A673 (cell line): ENCODE results near the gene ZBTB34. TPM values are rescaled to one million over a fixed set of nuclear protein-coding genes. Genes with fewer than 3 reads are reported as not detected.

Source experiments
- BruUV-seq: library from RNA; stranded (reverse); fragments of 400-500 nt; replicated peaks from 2 replicates; lab custom pipeline; 2021; lab: Mats Ljungman, UMichigan
- CTCF ChIA-PET: fragments of 300-600 bp; sonication (Branson Sonifier 250); formaldehyde crosslinking; loops from one replicate; lab custom pipeline; 2022; ENCODE audit warnings: antibody characterized with exemption; lab: Charles Lee
- POLR2A ChIA-PET: fragments of 300-600 bp; sonication (Branson Sonifier 250); formaldehyde crosslinking; loops from one replicate; lab custom pipeline; 2022; ENCODE audit warnings: antibody characterized with exemption; ENCODE audit not compliant: low non-redundant PET; lab: Charles Lee
- DNase-seq: peaks from one replicate; pipeline ENCODE4 v3.0.0-alpha.2; 2015; ENCODE audit warnings: low spot score
- H3K27ac ChIP-seq: fragments of 200-600 bp; sonication (generic); 2 replicates; pipeline ENCODE4 v1.5.1; 2016; ENCODE audit warnings: mixed run types, low read depth, mild to moderate bottlenecking, mixed read lengths, antibody characterized with exemption, low read length; ENCODE audit not compliant: poor library complexity, severe bottlenecking
- H3K27me3 ChIP-seq: fragments of 200-600 bp; sonication (generic); replicated peaks from 2 replicates; pipeline ENCODE4 v1.6.1; 2017; ENCODE audit warnings: mixed run types, low read depth, mild to moderate bottlenecking, mixed read lengths, antibody characterized with exemption, low read length; ENCODE audit not compliant: insufficient read depth, poor library complexity
- H3K36me3 ChIP-seq: fragments of 200-600 bp; sonication (generic); 2 replicates; pipeline ENCODE4 v1.6.1; 2016; ENCODE audit warnings: mixed run types, mild to moderate bottlenecking, mixed read lengths, antibody characterized with exemption, low read length; ENCODE audit not compliant: insufficient read depth, poor library complexity, severe bottlenecking
- H3K4me1 ChIP-seq: fragments of 200-600 bp; sonication (generic); 2 replicates; pipeline ENCODE4 v1.6.1; 2017; ENCODE audit warnings: mixed run types, mild to moderate bottlenecking, mixed read lengths, antibody characterized with exemption, low read length; ENCODE audit not compliant: insufficient read depth, poor library complexity, severe bottlenecking
- H3K4me3 ChIP-seq: fragments of 200-600 bp; sonication (generic); 2 replicates; pipeline ENCODE4 v1.5.1; 2016; ENCODE audit warnings: low read depth, mixed run types, mild to moderate bottlenecking, mixed read lengths, low read length; ENCODE audit not compliant: poor library complexity, severe bottlenecking
- H3K9me3 ChIP-seq: fragments of 200-600 bp; sonication (generic); 2 replicates; pipeline ENCODE4 v1.6.1; 2016; ENCODE audit warnings: mixed run types, low read depth, mild to moderate bottlenecking, mixed read lengths, antibody characterized with exemption, low read length; ENCODE audit not compliant: poor library complexity, severe bottlenecking
- CTCF ChIP-seq: fragments of 300-800, 200-600 bp; sonication (generic); conservative IDR thresholded peaks from 2 replicates; pipeline ENCODE4 v1.5.1; 2017; ENCODE audit warnings: low read depth, mild to moderate bottlenecking, antibody characterized with exemption, low read length, moderate library complexity, mixed read lengths
- EZH2 ChIP-seq: fragments of 200-600 bp; sonication (generic); IDR thresholded peaks from 2 replicates; pipeline ENCODE4 v1.6.1; 2017; ENCODE audit warnings: borderline replicate concordance, low read depth, mild to moderate bottlenecking, mixed read lengths, antibody characterized with exemption, low read length; ENCODE audit not compliant: poor library complexity, severe bottlenecking
- intact Hi-C: fragments of 100-400 bp; cut with micrococcal nuclease; formaldehyde crosslinking; loops from one replicate; pipeline ENCODE4 v1.10.0; 2022; ENCODE audit not compliant: unreplicated experiment
- total RNA-seq: library from RNA; stranded (reverse); gene quantifications from 2 replicates; pipeline ENCODE4 v1.2.3, GENCODE V29; 2021

The ZBTB34 gene
- total RNA-seq, 1 experiment from 2014 or later: 10.1 TPM

- BruUV-seq: no TSS peak
- TF ChIP-seq CTCF (no peak), EZH2 (no peak)
- no peak overlapping the region for H3K27ac ChIP-seq
- no peaks in the 10 kb centered on the region for H3K27me3 ChIP-seq
- no peak overlapping the region for H3K4me3 ChIP-seq
- intact Hi-C loops: no loop called here
- ChIA-PET CTCF (interaction anchor here (0.7 kb wide), 1 partner anchor 290 kb away, joined by 7 read pairs; no protein-coding TSS in a partner anchor), POLR2A (no interaction called here)
- no peaks in the 10 kb centered on the region for H3K36me3 ChIP-seq
- no peak for DNase-seq
- H3K4me1 ChIP-seq: no peaks in the 10 kb centered on the region
- no peaks in the 10 kb centered on the region for H3K9me3 ChIP-seq
These were observed 5.7 kb upstream of the ZBTB34 start for GRCh38 chr9:126854734-126855133.

DNA sequence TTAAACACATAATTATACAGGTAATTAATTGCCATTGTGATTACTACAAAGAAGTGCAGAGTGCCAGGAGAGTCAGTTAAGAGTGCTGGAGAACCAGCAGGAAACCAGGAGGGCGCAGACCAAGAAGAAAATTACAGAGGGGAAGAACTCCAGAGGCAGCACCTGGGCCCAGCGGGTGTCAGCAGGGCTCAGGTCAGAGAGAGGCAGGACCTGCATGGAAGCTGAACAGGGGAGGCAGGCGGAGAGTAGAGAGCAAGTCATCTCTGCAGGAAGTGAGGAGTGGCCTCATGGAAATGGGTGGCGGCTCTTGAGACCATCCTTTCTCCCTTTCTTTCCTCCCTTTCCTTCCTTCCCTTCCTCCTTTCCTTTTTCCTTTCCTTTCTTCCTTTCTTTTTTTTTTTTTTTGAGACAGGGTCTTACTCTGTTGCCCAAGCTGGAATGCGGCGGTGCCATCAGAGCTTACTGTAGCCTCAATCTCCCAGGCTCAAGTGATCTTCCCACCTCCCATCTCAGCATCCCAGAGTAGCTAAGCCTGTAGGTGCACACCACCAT, 4.0 kb upstream of the ZBTB34 start:
- H3K36me3 ChIP-seq: no peaks in the 10 kb centered on the region
- no peak overlapping the region for H3K4me3 ChIP-seq
- no TSS peak for BruUV-seq
- no peak for TF ChIP-seq EZH2
- no peak for TF ChIP-seq CTCF
- POLR2A ChIA-PET: no interaction called here
- no peaks in the 10 kb centered on the region for H3K4me1 ChIP-seq
- no peaks in the 10 kb centered on the region for H3K27me3 ChIP-seq
- H3K27ac ChIP-seq: no peak overlapping the region
- CTCF ChIA-PET: no interaction called here
- intact Hi-C loops: no loop called here
- H3K9me3 ChIP-seq: no peaks in the 10 kb centered on the region
- DNase-seq: no peak

GRCh38 chr9:126857261-126857960, 3.0 kb upstream of the ZBTB34 start:
- H3K27me3 ChIP-seq: no peaks in the 10 kb centered on the region
- POLR2A ChIA-PET: no interaction called here
- H3K9me3 ChIP-seq: no peaks in the 10 kb centered on the region
- no peak for TF ChIP-seq EZH2
- no peak for TF ChIP-seq CTCF
- no TSS peak for BruUV-seq
- no peak overlapping the region for H3K4me3 ChIP-seq
- DNase-seq: no peak
- intact Hi-C loops: no loop called here
- H3K4me1 ChIP-seq: peaks cover 3% of the 10 kb centered on the region
- H3K27ac ChIP-seq: no peak overlapping the region
- CTCF ChIA-PET: no interaction called here
- no peaks in the 10 kb centered on the region for H3K36me3 ChIP-seq
